ENCODE results near the gene UBD.

DNA sequence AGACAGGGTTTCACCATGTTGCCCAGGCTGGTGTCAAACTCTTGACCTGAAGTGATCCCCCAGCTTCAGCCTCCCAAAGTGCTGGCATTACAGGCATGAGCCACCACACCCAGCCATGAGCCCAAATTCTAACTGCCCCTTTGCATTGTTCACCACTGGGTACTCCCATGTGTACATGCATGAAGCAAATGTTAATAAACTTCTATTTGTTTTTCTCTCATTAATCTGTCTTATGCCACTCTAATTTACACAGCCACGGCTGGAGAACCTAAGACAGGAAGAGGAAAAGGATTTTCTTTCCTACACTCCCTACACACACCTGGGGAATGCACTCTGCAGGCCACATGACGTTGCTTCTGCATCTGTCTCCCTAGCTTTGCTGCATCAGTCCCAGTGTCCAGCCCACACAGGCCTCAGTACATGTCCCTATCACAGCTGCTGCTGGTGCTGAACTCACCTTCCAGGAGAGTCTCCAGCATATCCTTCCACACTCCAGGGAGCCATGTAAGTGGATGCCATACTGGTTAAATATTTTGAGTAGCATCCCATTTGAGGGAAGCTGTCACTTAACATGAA is 38.7 kb upstream of the UBD start:
- TF ChIP-seq POLR2A (IDR thresholded peaks at IDR 0.05) (no peak), CTCF (IDR thresholded peaks at IDR 0.05 in 4 of 5, conservative IDR thresholded peaks at IDR 0.05 in 1 of 5) (no peak)
